IPS-18c (cell line): Measurements from ENCODE around the gene SIK2.

Experiments used
- H3K4me3 ChIP-seq: 2 replicates; pipeline ENCODE4 v1.7.0; 2013; ENCODE audit warnings: low read depth, mild to moderate bottlenecking, low read length, moderate library complexity; ENCODE audit not compliant: insufficient read depth
- H3K9me3 ChIP-seq: one replicate; pipeline ENCODE4 v1.6.1; 2013; ENCODE audit warnings: mild to moderate bottlenecking, low read length, moderate library complexity; ENCODE audit not compliant: control insufficient read depth, insufficient read depth

The SIK2 gene

GRCh38 chr11:111727431-111727830 is 125.2 kb downstream of the SIK2 start:
- H3K4me3 ChIP-seq = no peak overlapping the region
- no peaks in the 10 kb centered on the region for H3K9me3 ChIP-seq

- Histone ChIP-seq H3K9me3 (no peaks in the 10 kb centered on the region), H3K4me3 (no peak overlapping the region; the same call in 1 of the 2 replicates)
Measured at GRCh38 chr11:111729071-111729830, 127.0 kb downstream of the SIK2 start.

- Histone ChIP-seq H3K9me3 (no peaks in the 10 kb centered on the region), H3K4me3 (no peak overlapping the region)
Measured at GRCh38 chr11:111729831-111730311, 127.6 kb downstream of the SIK2 start.

GRCh38 chr11:111730871-111731591 is 128.8 kb downstream of the SIK2 start:
- H3K4me3 ChIP-seq = no peak overlapping the region

GRCh38 chr11:111731821-111732220 is 129.6 kb downstream of the SIK2 start:
- Histone ChIP-seq H3K9me3 (no peaks in the 10 kb centered on the region), H3K4me3 (no peak overlapping the region)

More at GRCh38 chr11:111730871-111731591, 128.8 kb downstream of the SIK2 start:
- H3K9me3 ChIP-seq = no peaks in the 10 kb centered on the region

- no peak overlapping the region; the same call in 1 of the 2 replicates for H3K4me3 ChIP-seq
- no peaks in the 10 kb centered on the region for H3K9me3 ChIP-seq
Measured at GRCh38 chr11:111733016-111733415, 130.8 kb downstream of the SIK2 start.

- no peaks in the 10 kb centered on the region for H3K9me3 ChIP-seq
- no peak overlapping the region for H3K4me3 ChIP-seq
Measured at GRCh38 chr11:111733611-111734088, 131.4 kb downstream of the SIK2 start.

GRCh38 chr11:111734101-111734953 is 132.1 kb downstream of the SIK2 start:
- Histone ChIP-seq H3K9me3 (no peaks in the 10 kb centered on the region), H3K4me3 (no peak overlapping the region)

GRCh38 chr11:111734954-111735261 is 132.7 kb downstream of the SIK2 start:
- no peak overlapping the region for H3K4me3 ChIP-seq
- no peaks in the 10 kb centered on the region for H3K9me3 ChIP-seq

- Histone ChIP-seq H3K9me3 (no peaks in the 10 kb centered on the region), H3K4me3 (no peak overlapping the region)
Measured at GRCh38 chr11:111735262-111736116, 133.2 kb downstream of the SIK2 start.

- Histone ChIP-seq H3K9me3 (no peaks in the 10 kb centered on the region), H3K4me3 (no peak overlapping the region)
Measured at GRCh38 chr11:111736181-111736590, 133.9 kb downstream of the SIK2 start.

GRCh38 chr11:111736621-111737443 is 134.6 kb downstream of the SIK2 start:
- H3K4me3 ChIP-seq = no peak overlapping the region
- no peaks in the 10 kb centered on the region for H3K9me3 ChIP-seq

GRCh38 chr11:111737444-111738210 is 135.4 kb downstream of the SIK2 start:
- Histone ChIP-seq H3K4me3 (no peak overlapping the region), H3K9me3 (no peaks in the 10 kb centered on the region)

GRCh38 chr11:111739299-111739698 is 137.1 kb downstream of the SIK2 start:
- Histone ChIP-seq H3K4me3 (no peak overlapping the region), H3K9me3 (no peaks in the 10 kb centered on the region)

- Histone ChIP-seq H3K9me3 (no peaks in the 10 kb centered on the region), H3K4me3 (no peak overlapping the region)
Measured at GRCh38 chr11:111741751-111742150, 139.5 kb downstream of the SIK2 start.
